Endothelial cell (in vitro differentiated cells): ENCODE results near the gene DOCK4. TPM values are rescaled to one million over a fixed set of nuclear protein-coding genes. Genes with fewer than 3 reads are reported as not detected.
A peak's percentile ranks its signal among the peaks of the same experiment; 100 is the strongest.
"Not testable (repeated sequence)": the region's sequence is repeated elsewhere in the genome, so short reads cannot be mapped to it uniquely, and the experiment has no call there.

Source experiments
- DNase-seq: peaks from one replicate; pipeline ENCODE4 v3.0.0; 2021; ENCODE audit warnings: low spot score
- H3K27ac Mint-ChIP-seq: one replicate; pipeline ENCODE4 v1.8.0; 2021; ENCODE audit warnings: mixed read lengths, inconsistent platforms; ENCODE audit not compliant: unreplicated experiment
- H3K27me3 Mint-ChIP-seq: one replicate; pipeline ENCODE4 v1.8.0; 2021; ENCODE audit warnings: mild to moderate bottlenecking, moderate library complexity, mixed read lengths, inconsistent platforms; ENCODE audit not compliant: unreplicated experiment
- H3K36me3 Mint-ChIP-seq: one replicate; pipeline ENCODE4 v1.8.0; 2021; ENCODE audit warnings: mild to moderate bottlenecking, low read depth, mixed read lengths, inconsistent platforms; ENCODE audit not compliant: unreplicated experiment
- H3K4me1 Mint-ChIP-seq: one replicate; pipeline ENCODE4 v1.8.0; 2021; ENCODE audit warnings: mild to moderate bottlenecking, mixed read lengths, inconsistent platforms; ENCODE audit not compliant: unreplicated experiment
- H3K4me3 Mint-ChIP-seq: one replicate; pipeline ENCODE4 v1.8.0; 2021; ENCODE audit warnings: mild to moderate bottlenecking, mixed read lengths, inconsistent platforms; ENCODE audit not compliant: unreplicated experiment
- H3K9me3 Mint-ChIP-seq: one replicate; pipeline ENCODE4 v1.8.0; 2021; ENCODE audit warnings: mixed read lengths, inconsistent platforms; ENCODE audit not compliant: unreplicated experiment
- total RNA-seq: library from RNA; stranded (reverse); fragmentation: NEBNext Ultra II Directional; extraction: Animal tissue kit (Norgen Biotek cat#: 25700); gene quantifications from one replicate; pipeline ENCODE4 v1.2.1, GENCODE V29; 2021; ENCODE audit not compliant: unreplicated experiment
- TF ChIP-seq, protein P1 (sequence below): fragments of 200-600 bp; sonication (generic); IDR thresholded peaks from one replicate; pipeline ENCODE4 v1.5.0; 2021; ENCODE audit warnings: antibody characterized with exemption; ENCODE audit not compliant: unreplicated experiment

The DOCK4 gene
- total RNA-seq, 1 donor from 2014 or later: 99.2 TPM

DNA sequence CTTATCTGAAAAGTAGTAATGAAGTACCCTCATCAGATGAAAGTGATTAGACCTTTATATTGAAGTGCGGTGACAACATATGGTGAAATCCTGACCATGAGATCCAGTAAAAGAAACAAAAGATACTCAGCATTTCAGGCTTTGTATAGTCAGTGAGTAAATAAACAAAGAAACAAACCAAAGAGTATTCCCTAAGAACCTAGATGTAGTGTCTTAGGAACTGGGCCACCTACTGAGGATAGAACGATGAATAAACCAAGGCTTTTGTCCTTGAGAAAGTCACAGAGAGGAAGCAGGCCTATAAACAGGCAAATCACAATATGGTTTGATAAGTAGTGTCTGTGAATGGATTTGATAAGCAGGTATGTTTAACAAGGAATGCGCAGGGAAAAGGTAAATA lies 46.5 kb upstream of the DOCK4 start:
- H3K4me3 Mint-ChIP-seq: no peak overlapping the region
- H3K27ac Mint-ChIP-seq: no peak overlapping the region
- peaks cover 26% of the 10 kb centered on the region for H3K4me1 Mint-ChIP-seq

DNA sequence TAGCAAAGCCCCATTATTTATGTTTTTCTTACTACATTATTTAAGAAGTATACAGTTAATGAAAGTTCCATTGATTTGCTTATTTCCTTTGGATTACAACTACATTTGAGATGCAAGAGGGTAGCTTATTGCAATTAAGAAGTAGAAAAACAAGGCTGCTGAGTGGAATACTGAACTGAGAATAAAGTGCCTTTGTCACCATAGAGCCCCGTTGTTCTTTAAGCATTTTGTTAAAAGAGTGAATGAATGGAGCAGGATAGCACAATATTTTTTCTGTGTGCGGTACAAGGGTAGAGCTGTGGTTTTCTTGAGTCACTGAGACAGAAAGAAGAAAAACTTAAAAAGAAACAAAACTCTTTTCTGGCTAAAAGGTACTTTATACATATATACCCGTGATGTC lies 45.9 kb upstream of the DOCK4 start:
- TF ChIP-seq, protein P1, sequence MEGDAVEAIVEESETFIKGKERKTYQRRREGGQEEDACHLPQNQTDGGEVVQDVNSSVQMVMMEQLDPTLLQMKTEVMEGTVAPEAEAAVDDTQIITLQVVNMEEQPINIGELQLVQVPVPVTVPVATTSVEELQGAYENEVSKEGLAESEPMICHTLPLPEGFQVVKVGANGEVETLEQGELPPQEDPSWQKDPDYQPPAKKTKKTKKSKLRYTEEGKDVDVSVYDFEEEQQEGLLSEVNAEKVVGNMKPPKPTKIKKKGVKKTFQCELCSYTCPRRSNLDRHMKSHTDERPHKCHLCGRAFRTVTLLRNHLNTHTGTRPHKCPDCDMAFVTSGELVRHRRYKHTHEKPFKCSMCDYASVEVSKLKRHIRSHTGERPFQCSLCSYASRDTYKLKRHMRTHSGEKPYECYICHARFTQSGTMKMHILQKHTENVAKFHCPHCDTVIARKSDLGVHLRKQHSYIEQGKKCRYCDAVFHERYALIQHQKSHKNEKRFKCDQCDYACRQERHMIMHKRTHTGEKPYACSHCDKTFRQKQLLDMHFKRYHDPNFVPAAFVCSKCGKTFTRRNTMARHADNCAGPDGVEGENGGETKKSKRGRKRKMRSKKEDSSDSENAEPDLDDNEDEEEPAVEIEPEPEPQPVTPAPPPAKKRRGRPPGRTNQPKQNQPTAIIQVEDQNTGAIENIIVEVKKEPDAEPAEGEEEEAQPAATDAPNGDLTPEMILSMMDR: no peak
- H3K27me3 Mint-ChIP-seq: peaks cover 1% of the 10 kb centered on the region
- H3K36me3 Mint-ChIP-seq: no peaks in the 10 kb centered on the region
- DNase-seq: no peak
- H3K27ac Mint-ChIP-seq: no peak overlapping the region
- H3K4me3 Mint-ChIP-seq: no peak overlapping the region
- no peaks in the 10 kb centered on the region for H3K9me3 Mint-ChIP-seq
- H3K4me1 Mint-ChIP-seq: peaks cover 24% of the 10 kb centered on the region

More for the DNA sequence above, 46.5 kb upstream of the DOCK4 start:
- no peaks in the 10 kb centered on the region for H3K36me3 Mint-ChIP-seq
- H3K27me3 Mint-ChIP-seq: peaks cover 1% of the 10 kb centered on the region
- no peak for DNase-seq
- TF ChIP-seq, protein P1: no peak
- H3K9me3 Mint-ChIP-seq: no peaks in the 10 kb centered on the region

DNA sequence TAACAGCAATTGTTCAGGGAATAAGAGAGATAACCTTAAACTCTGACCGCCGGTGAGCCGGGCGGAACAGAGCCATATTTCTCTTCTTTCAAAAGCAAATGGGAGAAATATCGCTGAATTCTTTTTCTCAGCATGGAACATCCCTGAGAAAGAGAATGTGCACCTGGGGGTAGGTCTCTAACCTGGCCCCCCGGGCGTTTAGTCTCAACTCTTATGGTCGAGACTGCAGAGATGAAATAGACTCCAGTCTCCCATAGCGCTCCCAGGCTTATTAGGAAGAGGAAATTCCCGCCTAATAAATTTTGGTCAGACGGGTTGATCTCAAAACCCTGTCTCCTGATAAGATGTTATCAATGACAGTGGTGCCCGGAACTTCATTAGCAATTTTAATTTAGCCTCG lies 43.8 kb upstream of the DOCK4 start:
- Mint-ChIP-seq H3K4me3 (peak overlapping the region; percentile 33), H3K4me1 (peaks cover 17% of the 10 kb centered on the region)
- H3K27ac Mint-ChIP-seq, H3K36me3 Mint-ChIP-seq, H3K9me3 Mint-ChIP-seq, DNase-seq, H3K27me3 Mint-ChIP-seq: not testable (repeated sequence)

DNA sequence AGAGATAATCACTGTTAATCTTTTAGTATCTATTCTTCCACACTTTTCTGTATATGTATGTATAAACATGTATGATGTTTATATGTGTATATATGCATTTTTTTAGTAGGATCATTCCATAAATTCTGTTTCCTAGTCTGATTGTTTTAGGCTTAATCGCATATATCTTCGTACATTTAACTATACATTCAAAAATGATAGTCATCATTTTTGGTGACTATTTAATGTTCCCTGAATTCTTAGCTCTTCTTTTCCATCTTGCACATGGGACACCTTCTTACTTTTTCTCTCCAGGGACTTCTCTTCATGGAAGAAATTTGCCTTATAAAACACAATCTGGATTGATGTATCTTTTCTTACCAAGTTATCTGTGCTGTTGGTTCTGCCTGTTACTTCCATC lies 42.4 kb upstream of the DOCK4 start:
- H3K27me3 Mint-ChIP-seq: peaks cover 1% of the 10 kb centered on the region
- H3K4me3 Mint-ChIP-seq: no peak overlapping the region
- TF ChIP-seq, protein P1: no peak
- no peak for DNase-seq
- peaks cover 15% of the 10 kb centered on the region for H3K4me1 Mint-ChIP-seq
- no peak overlapping the region for H3K27ac Mint-ChIP-seq
- H3K9me3 Mint-ChIP-seq: no peaks in the 10 kb centered on the region
- no peaks in the 10 kb centered on the region for H3K36me3 Mint-ChIP-seq

DNA sequence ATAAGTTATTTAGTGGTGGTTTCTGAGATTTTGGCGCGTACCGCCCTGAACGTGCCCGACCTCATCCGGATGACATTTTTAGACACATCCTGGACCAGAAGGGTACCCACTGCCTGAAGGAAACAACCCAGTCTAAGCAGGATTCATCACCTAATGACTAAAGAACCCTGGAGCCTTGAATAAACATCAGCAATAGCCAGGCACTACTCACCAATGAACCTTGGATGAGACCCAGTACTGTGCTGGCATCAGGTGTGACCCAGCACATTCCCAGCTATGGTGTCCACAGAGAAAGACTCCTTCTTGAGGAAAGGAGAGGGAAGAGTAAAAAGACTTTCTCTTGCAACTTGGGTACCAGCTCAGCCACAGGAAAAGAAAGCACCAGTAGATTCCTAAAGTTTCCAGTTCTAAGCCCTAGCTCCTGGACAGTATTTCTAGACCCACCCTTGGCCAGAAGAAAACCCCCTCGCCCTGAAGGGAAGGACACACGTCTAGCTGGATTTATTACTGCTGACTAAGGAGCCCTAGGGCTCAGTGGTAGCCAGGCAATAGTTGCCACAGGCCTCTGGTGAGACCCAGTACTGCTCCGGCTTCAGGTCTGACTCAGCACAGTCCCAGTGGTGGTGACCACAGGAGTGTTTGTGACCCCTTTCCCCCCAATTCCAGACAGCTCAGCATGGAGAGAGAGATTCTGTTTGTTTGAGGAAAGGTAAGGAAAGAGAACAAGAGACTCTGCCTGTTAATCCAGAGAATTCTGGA lies 32.8 kb upstream of the DOCK4 start:
- TF ChIP-seq, protein P1: no peak
- DNase-seq: no peak
- no peak overlapping the region for H3K27ac Mint-ChIP-seq
- H3K9me3 Mint-ChIP-seq: no peaks in the 10 kb centered on the region
- peaks cover 6% of the 10 kb centered on the region for H3K36me3 Mint-ChIP-seq
- H3K27me3 Mint-ChIP-seq: no peaks in the 10 kb centered on the region
- H3K4me3 Mint-ChIP-seq: no peak overlapping the region
- H3K4me1 Mint-ChIP-seq: no peaks in the 10 kb centered on the region
